GM23338 (cell line): Measurements from ENCODE around the gene SERP2.

ENCODE experiments used
- CTCF ChIP-seq, 2 experiments: fragments of 200-600 bp in 1 of 2; sonication (generic) in 1 of 2; conservative IDR thresholded peaks; 2 replicates each; pipeline versions ENCODE4 v1.5.1 to v1.6.1; 2016 to 2017; ENCODE audit warnings: antibody characterized with exemption in 2 of 2, low read depth in 2 of 2, mild to moderate bottlenecking in 2 of 2, moderate library complexity in 1 of 2
- EZH2 ChIP-seq: fragments of 200-600 bp; sonication (generic); IDR thresholded peaks from one replicate; pipeline ENCODE4 v1.8.0; 2017; ENCODE audit warnings: antibody characterized with exemption, mild to moderate bottlenecking, low read depth; ENCODE audit not compliant: unreplicated experiment
- ZNF462 ChIP-seq: fragments of 250-450 bp; sonication (Bioruptor Pico); IDR thresholded peaks from 2 replicates; pipeline ENCODE4 v1.5.0; 2020; ENCODE audit warnings: mild to moderate bottlenecking, moderate library complexity

- TF ChIP-seq CTCF (conservative IDR thresholded peaks at IDR 0.05; ENCODE audit: low read depth in 2 of 2) (no peak), EZH2 (no peak), ZNF462 (CRISPR knock-in tag) (no peak)
Observed at GRCh38 chr13:44407891-44408290, 34.3 kb downstream of the SERP2 start.
